ENCODE results near the gene ABL1.

The ABL1 gene

GRCh38 chr9:130924448-130924788 is 89.4 kb downstream of the ABL1 start:
- Histone ChIP-seq H3K36me3 (ENCODE audit: control insufficient read depth, insufficient read depth, low read length) (no peaks in the 10 kb centered on the region), H3K27me3 (replicated peaks; ENCODE audit: control insufficient read depth, insufficient read depth, low read length) (no peaks in the 10 kb centered on the region; the same call in 1 of the 2 replicates), H3K4me3 (replicated peaks; ENCODE audit: low read depth, low read length) (no peak overlapping the region)
- TF ChIP-seq CTCF (IDR thresholded peaks at IDR 0.05; ENCODE audit: insufficient read depth, low read length, poor library complexity, severe bottlenecking), result no peak
- DNase-seq (ENCODE audit: extremely low read depth, insufficient read length), result no peak

GRCh38 chr9:130925050-130925678 is 90.1 kb downstream of the ABL1 start:
- Histone ChIP-seq H3K27me3 (replicated peaks; ENCODE audit: control insufficient read depth, insufficient read depth, low read length) (no peaks in the 10 kb centered on the region; the same call in 1 of the 2 replicates), H3K4me3 (replicated peaks; ENCODE audit: low read depth, low read length) (no peak overlapping the region)

GRCh38 chr9:130927338-130927737 is 92.3 kb downstream of the ABL1 start:
- Histone ChIP-seq H3K4me3 (replicated peaks; ENCODE audit: low read depth, low read length) (no peak overlapping the region), H3K27me3 (replicated peaks; ENCODE audit: control insufficient read depth, insufficient read depth, low read length) (no peaks in the 10 kb centered on the region; the same call in 1 of the 2 replicates), H3K36me3 (ENCODE audit: control insufficient read depth, insufficient read depth, low read length) (no peaks in the 10 kb centered on the region)
- TF ChIP-seq CTCF (IDR thresholded peaks at IDR 0.05; ENCODE audit: insufficient read depth, low read length, poor library complexity, severe bottlenecking), result no peak
- DNase-seq (ENCODE audit: extremely low read depth, insufficient read length), result no peak

More at GRCh38 chr9:130925050-130925678, 90.1 kb downstream of the ABL1 start:
- TF ChIP-seq CTCF (IDR thresholded peaks at IDR 0.05; ENCODE audit: insufficient read depth, low read length, poor library complexity, severe bottlenecking), result no peak
- no peaks in the 10 kb centered on the region for H3K36me3 ChIP-seq (ENCODE audit: control insufficient read depth, insufficient read depth, low read length)
- no peak for DNase-seq (ENCODE audit: extremely low read depth, insufficient read length)

- peak; percentile 67 for DNase-seq (ENCODE audit: extremely low read depth, insufficient read length)
- H3K27me3 ChIP-seq (replicated peaks; ENCODE audit: control insufficient read depth, insufficient read depth, low read length), result no peaks in the 10 kb centered on the region; the same call in 1 of the 2 replicates
- TF ChIP-seq CTCF (IDR thresholded peaks at IDR 0.05; ENCODE audit: insufficient read depth, low read length, poor library complexity, severe bottlenecking), result no peak
Observed at GRCh38 chr9:130927995-130928900, 93.2 kb downstream of the ABL1 start.

GRCh38 chr9:130929571-130930038 is 94.6 kb downstream of the ABL1 start:
- H3K4me3 ChIP-seq (replicated peaks; ENCODE audit: low read depth, low read length), result no peak overlapping the region
- H3K36me3 ChIP-seq (ENCODE audit: control insufficient read depth, insufficient read depth, low read length), result no peaks in the 10 kb centered on the region
- no peaks in the 10 kb centered on the region; the same call in 1 of the 2 replicates for H3K27me3 ChIP-seq (replicated peaks; ENCODE audit: control insufficient read depth, insufficient read depth, low read length)
- no peak for TF ChIP-seq CTCF (IDR thresholded peaks at IDR 0.05; ENCODE audit: insufficient read depth, low read length, poor library complexity, severe bottlenecking)
- no peak for DNase-seq (ENCODE audit: extremely low read depth, insufficient read length)

More at GRCh38 chr9:130927995-130928900, 93.2 kb downstream of the ABL1 start:
- Histone ChIP-seq H3K4me3 (replicated peaks; ENCODE audit: low read depth, low read length) (no peak overlapping the region), H3K36me3 (ENCODE audit: control insufficient read depth, insufficient read depth, low read length) (no peaks in the 10 kb centered on the region)

Data from GM06990 (cell line).